Measurements from ENCODE around the gene S100A14. TPM values are rescaled to one million over a fixed set of nuclear protein-coding genes. Genes with fewer than 3 reads are reported as not detected.

The S100A14 gene
- polyA plus RNA-seq, 1 donor from 2014 or later, result not detected

DNA sequence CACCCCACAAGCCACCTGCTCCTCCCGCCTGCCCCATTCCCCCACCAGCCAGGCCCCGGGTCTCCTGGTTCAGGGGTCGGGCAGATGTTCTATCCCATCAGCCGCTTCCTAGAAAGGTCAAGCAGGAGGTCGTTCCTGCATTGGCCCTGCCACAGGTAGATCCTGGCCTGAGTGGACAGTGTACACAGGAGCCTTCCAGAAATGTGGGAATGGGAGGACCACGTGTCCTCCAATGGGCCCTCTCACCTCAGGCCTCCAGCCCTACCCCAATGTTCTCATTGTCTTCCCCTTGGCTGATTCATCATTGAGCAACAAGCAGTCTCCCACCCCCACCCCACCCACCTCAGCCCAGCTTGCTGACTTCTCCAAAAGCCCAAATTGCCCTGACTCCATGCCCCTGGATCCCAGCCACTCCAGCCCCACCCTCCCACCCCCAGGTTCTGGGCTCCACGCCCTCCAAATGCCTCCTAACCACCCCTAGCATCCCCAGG, 5.3 kb downstream of the S100A14 start:
- no peak overlapping the region for H3K27ac ChIP-seq (ENCODE audit: low read length)
- no peaks in the 10 kb centered on the region for H3F3A ChIP-seq (ENCODE audit: insufficient read depth, low read length, poor library complexity, severe bottlenecking)
- H3K9ac ChIP-seq (ENCODE audit: low read length), result no peak overlapping the region
- TF ChIP-seq EP300 (conservative IDR thresholded peaks at IDR 0.05; ENCODE audit: poor library complexity, severe bottlenecking), result no peak
- TF ChIP-seq, protein P1, sequence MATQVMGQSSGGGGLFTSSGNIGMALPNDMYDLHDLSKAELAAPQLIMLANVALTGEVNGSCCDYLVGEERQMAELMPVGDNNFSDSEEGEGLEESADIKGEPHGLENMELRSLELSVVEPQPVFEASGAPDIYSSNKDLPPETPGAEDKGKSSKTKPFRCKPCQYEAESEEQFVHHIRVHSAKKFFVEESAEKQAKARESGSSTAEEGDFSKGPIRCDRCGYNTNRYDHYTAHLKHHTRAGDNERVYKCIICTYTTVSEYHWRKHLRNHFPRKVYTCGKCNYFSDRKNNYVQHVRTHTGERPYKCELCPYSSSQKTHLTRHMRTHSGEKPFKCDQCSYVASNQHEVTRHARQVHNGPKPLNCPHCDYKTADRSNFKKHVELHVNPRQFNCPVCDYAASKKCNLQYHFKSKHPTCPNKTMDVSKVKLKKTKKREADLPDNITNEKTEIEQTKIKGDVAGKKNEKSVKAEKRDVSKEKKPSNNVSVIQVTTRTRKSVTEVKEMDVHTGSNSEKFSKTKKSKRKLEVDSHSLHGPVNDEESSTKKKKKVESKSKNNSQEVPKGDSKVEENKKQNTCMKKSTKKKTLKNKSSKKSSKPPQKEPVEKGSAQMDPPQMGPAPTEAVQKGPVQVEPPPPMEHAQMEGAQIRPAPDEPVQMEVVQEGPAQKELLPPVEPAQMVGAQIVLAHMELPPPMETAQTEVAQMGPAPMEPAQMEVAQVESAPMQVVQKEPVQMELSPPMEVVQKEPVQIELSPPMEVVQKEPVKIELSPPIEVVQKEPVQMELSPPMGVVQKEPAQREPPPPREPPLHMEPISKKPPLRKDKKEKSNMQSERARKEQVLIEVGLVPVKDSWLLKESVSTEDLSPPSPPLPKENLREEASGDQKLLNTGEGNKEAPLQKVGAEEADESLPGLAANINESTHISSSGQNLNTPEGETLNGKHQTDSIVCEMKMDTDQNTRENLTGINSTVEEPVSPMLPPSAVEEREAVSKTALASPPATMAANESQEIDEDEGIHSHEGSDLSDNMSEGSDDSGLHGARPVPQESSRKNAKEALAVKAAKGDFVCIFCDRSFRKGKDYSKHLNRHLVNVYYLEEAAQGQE (IDR thresholded peaks at IDR 0.05; ENCODE audit: borderline replicate concordance), result no peak
- TF ChIP-seq TAF1 (IDR thresholded peaks at IDR 0.05; ENCODE audit: low read depth), result no peak
- no peak for TF ChIP-seq EZH2 (IDR thresholded peaks at IDR 0.05; ENCODE audit: borderline replicate concordance, insufficient read depth, low read length, poor library complexity, severe bottlenecking)
- TF ChIP-seq MXI1 (conservative IDR thresholded peaks at IDR 0.05; ENCODE audit: poor library complexity, severe bottlenecking), result no peak
- TF ChIP-seq, protein P2, sequence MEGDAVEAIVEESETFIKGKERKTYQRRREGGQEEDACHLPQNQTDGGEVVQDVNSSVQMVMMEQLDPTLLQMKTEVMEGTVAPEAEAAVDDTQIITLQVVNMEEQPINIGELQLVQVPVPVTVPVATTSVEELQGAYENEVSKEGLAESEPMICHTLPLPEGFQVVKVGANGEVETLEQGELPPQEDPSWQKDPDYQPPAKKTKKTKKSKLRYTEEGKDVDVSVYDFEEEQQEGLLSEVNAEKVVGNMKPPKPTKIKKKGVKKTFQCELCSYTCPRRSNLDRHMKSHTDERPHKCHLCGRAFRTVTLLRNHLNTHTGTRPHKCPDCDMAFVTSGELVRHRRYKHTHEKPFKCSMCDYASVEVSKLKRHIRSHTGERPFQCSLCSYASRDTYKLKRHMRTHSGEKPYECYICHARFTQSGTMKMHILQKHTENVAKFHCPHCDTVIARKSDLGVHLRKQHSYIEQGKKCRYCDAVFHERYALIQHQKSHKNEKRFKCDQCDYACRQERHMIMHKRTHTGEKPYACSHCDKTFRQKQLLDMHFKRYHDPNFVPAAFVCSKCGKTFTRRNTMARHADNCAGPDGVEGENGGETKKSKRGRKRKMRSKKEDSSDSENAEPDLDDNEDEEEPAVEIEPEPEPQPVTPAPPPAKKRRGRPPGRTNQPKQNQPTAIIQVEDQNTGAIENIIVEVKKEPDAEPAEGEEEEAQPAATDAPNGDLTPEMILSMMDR (IDR thresholded peaks at IDR 0.05; ENCODE audit: poor library complexity, severe bottlenecking), result no peak
- no peak for TF ChIP-seq SMC3 (conservative IDR thresholded peaks at IDR 0.05; ENCODE audit: poor library complexity)
- no peak for TF ChIP-seq RAD21 (conservative IDR thresholded peaks at IDR 0.05)
- TF ChIP-seq POLR2AphosphoS5 (IDR thresholded peaks at IDR 0.05), result no peak
- H3K4me2 ChIP-seq (ENCODE audit: low read length), result no peak overlapping the region
- H4K20me1 ChIP-seq (ENCODE audit: insufficient read depth), result no peaks in the 10 kb centered on the region
- H3K79me2 ChIP-seq (replicated peaks; ENCODE audit: insufficient read depth, low read length), result no peaks in the 10 kb centered on the region
- no peak overlapping the region for H3K4me3 ChIP-seq (ENCODE audit: low read length)
- H3K27me3 ChIP-seq (ENCODE audit: insufficient read depth, low read depth, low read length), result no peaks in the 10 kb centered on the region
- no peaks in the 10 kb centered on the region for H3K36me3 ChIP-seq (ENCODE audit: insufficient read depth, low read length)
- H3K9me3 ChIP-seq (ENCODE audit: low read length), result no peaks in the 10 kb centered on the region
- no peaks in the 10 kb centered on the region for H3K9me2 ChIP-seq (ENCODE audit: insufficient read depth, low read length)
- no peak overlapping the region for H2AFZ ChIP-seq (ENCODE audit: low read depth, low read length)

GRCh38 chr1:153610334-153610733, 5.8 kb downstream of the S100A14 start:
- no peaks in the 10 kb centered on the region for H3K9me3 ChIP-seq (ENCODE audit: low read length)
- H3K9me2 ChIP-seq (ENCODE audit: insufficient read depth, low read length), result no peaks in the 10 kb centered on the region
- no peaks in the 10 kb centered on the region for H3K79me2 ChIP-seq (replicated peaks; ENCODE audit: insufficient read depth, low read length)
- H3K4me2 ChIP-seq (ENCODE audit: low read length), result no peak overlapping the region
- no peak overlapping the region for H3K27ac ChIP-seq (ENCODE audit: low read length)
- no peaks in the 10 kb centered on the region for H4K20me1 ChIP-seq (ENCODE audit: insufficient read depth)
- H3K4me3 ChIP-seq (ENCODE audit: low read length), result no peak overlapping the region
- H3K27me3 ChIP-seq (ENCODE audit: insufficient read depth, low read depth, low read length), result no peaks in the 10 kb centered on the region
- H3F3A ChIP-seq (ENCODE audit: insufficient read depth, low read length, poor library complexity, severe bottlenecking), result no peaks in the 10 kb centered on the region
- no peak overlapping the region for H2AFZ ChIP-seq (ENCODE audit: low read depth, low read length)
- H3K9ac ChIP-seq (ENCODE audit: low read length), result no peak overlapping the region
- H3K36me3 ChIP-seq (ENCODE audit: insufficient read depth, low read length), result no peaks in the 10 kb centered on the region
- TF ChIP-seq POLR2AphosphoS5 (IDR thresholded peaks at IDR 0.05) (no peak), EZH2 (IDR thresholded peaks at IDR 0.05; ENCODE audit: borderline replicate concordance, insufficient read depth, low read length, poor library complexity, severe bottlenecking) (no peak), RAD21 (conservative IDR thresholded peaks at IDR 0.05) (no peak)
- TF ChIP-seq, protein P2 (IDR thresholded peaks at IDR 0.05; ENCODE audit: poor library complexity, severe bottlenecking), result no peak
